Adrenal gland (tissue), 12 donors: ENCODE results near the gene ZNF709. TPM values are rescaled to one million over a fixed set of nuclear protein-coding genes. Genes with fewer than 3 reads are reported as not detected.
"Not testable (repeated sequence)": the region's sequence is repeated elsewhere in the genome, so short reads cannot be mapped to it uniquely, and the experiment has no call there.

Experiments
- DNase-seq, 7 donors: peaks; one replicate each; pipeline ENCODE4 v3.0.0-alpha.2; 2019 to 2020
- H3K27ac ChIP-seq, 5 donors: fragments of 200-600 bp; sonication (generic) in 4 of 5; 1 replicate in 3 of 5; 2 replicates in 2 of 5; pipeline versions ENCODE4 v1.5.1 to v1.8.0; 2016 to 2020; ENCODE audit warnings: mild to moderate bottlenecking in 1 of 5
- H3K27me3 ChIP-seq: fragments of 200-600 bp; 2 replicates; pipeline ENCODE4 v1.8.0; 2021
- H3K36me3 ChIP-seq, 2 donors: fragments of 200-600 bp; replicated peaks in 1 of 2; 1 replicate in 1 of 2; 2 replicates in 1 of 2; pipeline versions ENCODE4 v1.5.1 to v1.8.0; 2018 to 2022
- H3K4me1 ChIP-seq, 2 donors: fragments of 200-600 bp; replicated peaks in 1 of 2; 1 replicate in 1 of 2; 2 replicates in 1 of 2; pipeline versions ENCODE4 v1.5.1 to v1.8.0; 2018 to 2021
- H3K4me3 ChIP-seq, 4 donors: fragments of 200-600 bp; sonication (generic) in 3 of 4; one replicate each; pipeline ENCODE4 v1.5.1; 2016 to 2018
- H3K9me3 ChIP-seq, 3 donors: fragments of 200-600 bp; sonication (generic) in 1 of 3; replicated peaks in 1 of 3; 1 replicate in 2 of 3; 2 replicates in 1 of 3; pipeline versions ENCODE4 v1.5.1 to v1.8.0; 2016 to 2021
- CTCF ChIP-seq, 6 experiments: fragments of 450-650 bp in 4 of 6; fragments of 200-600 bp in 2 of 6; sonication (generic) in 1 of 6; IDR thresholded peaks; 1 replicate in 5 of 6; 2 replicates in 1 of 6; pipeline versions ENCODE4 v1.5.1 to v1.8.0; 2016 to 2021; ENCODE audit warnings: antibody characterized with exemption in 6 of 6, mild to moderate bottlenecking in 2 of 6, moderate library complexity in 1 of 6
- POLR2A ChIP-seq, 2 donors: fragments of 450-650 bp; IDR thresholded peaks; one replicate each; pipeline ENCODE4 v1.6.1; 2017; ENCODE audit warnings: antibody characterized with exemption in 2 of 2, mild to moderate bottlenecking in 2 of 2, moderate library complexity in 1 of 2
- WGBS, 4 donors: extraction: QIAGEN DNeasy Blood & Tissue Kit in 2 of 4; methylation state at CpG; one replicate each; pipeline versions ENCODE4 v1.1.5 to v1.1.7; 2013 to 2017; 5-methylcytosine and 5-hydroxymethylcytosine counted together
- intact Hi-C, 2 donors: fragments of 100-400 bp; cut with DNase I; formaldehyde crosslinking; loops; one replicate each; pipeline versions ENCODE4 v1.14.1 to v1.15.0; 2022 to 2023
- polyA plus RNA-seq, 3 donors: library from polyadenylated mRNA; stranded (reverse); fragments of 200-250 nt in 2 of 3; fragments of 350-450 nt in 1 of 3; fragmentation: Illumina TruSeq in 1 of 3; extraction: RNeasy Lipid Tissue Mini Kit (QIAGEN cat#74804) in 1 of 3; gene quantifications; one replicate each; pipeline ENCODE4 v1.2.3, GENCODE V29; 2013 to 2014
- total RNA-seq, 9 donors: library from RNA; depleted of rRNA in 4 of 9; stranded (reverse); fragments of >200 nt in 4 of 9; fragments of 120-200 nt in 1 of 9; fragmentation: NEBNext Ultra II Directional in 1 of 9; extraction: Animal tissue kit (Norgen Biotek cat#: 25700) in 1 of 9; gene quantifications; one replicate each; pipeline versions ENCODE4 v1.1.0 to v1.2.4, GENCODE V29; 2013 to 2023
- donor health status: healthy with polysubstance abuse.
- donor health status: Bipolar disorder and iron deficiency.
- donor health status: DM: yes; HTN: yes; CAD: no.
- donor health status: DM: no; HTN: no; CAD: no.
- donor health status: DM: no; HTN: no; CAD: no.
- donor health status: DM: yes; HTN: yes; CAD: no.

Gene ZNF709
- total and polyA plus RNA-seq, 12 donors: 1.2 to 5.4 (median 2.9) TPM

DNA sequence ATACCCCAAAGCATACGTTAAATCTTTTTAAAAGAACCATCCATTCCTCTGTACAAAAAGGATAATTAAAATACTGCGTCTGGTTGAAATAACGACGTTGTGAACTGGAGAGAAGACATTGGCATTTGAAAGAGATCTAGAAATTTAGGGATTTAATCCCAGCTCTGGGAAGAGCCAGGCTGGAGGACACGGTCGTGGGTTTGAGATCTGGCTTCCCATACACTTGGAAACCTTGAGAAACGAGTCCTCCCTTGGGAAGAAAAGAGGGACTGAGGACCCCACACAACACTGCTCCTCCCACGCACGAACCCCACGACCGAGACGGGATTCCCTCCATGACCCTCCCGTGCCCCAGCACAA is 625 bp downstream of the ZNF709 start:
- no peaks in the 10 kb centered on the region for H3K36me3 ChIP-seq
- peak overlapping the region; percentile 35 to 99 (median 72) for H3K4me3 ChIP-seq
- no peaks in the 10 kb centered on the region for H3K27me3 ChIP-seq
- H3K9me3 ChIP-seq: no peaks in the 10 kb centered on the region
- intact Hi-C loops: no loop called here
- no peak for TF ChIP-seq CTCF (IDR thresholded peaks at IDR 0.05)
- TF ChIP-seq POLR2A (IDR thresholded peaks at IDR 0.05): no peak
- H3K27ac ChIP-seq: peak overlapping the region in 3 of 5 donors; percentile 61 to 85 (median 79)
- 0 to 3% (median 2%) methylated on average over 12 to 13 of the region's 13 CpGs for WGBS, 4 donors
- DNase-seq: no peak
- peaks cover 3 to 11% of the 10 kb centered on the region in 2 donors for H3K4me1 ChIP-seq

GRCh38 chr19:12482509-12482886 is 2.1 kb downstream of the ZNF709 start:
- intact Hi-C loops: no loop called here
- Histone ChIP-seq H3K27ac (no peak overlapping the region), H3K36me3 (no peaks in the 10 kb centered on the region), H3K9me3 (no peaks in the 10 kb centered on the region), H3K4me1 (peaks cover 3 to 11% of the 10 kb centered on the region in 2 donors), H3K27me3 (no peaks in the 10 kb centered on the region), H3K4me3 (no peak overlapping the region)
- no peak for TF ChIP-seq POLR2A (IDR thresholded peaks at IDR 0.05)
- TF ChIP-seq CTCF (IDR thresholded peaks at IDR 0.05): no peak
- no peak for DNase-seq
- WGBS, 4 donors: 73 to 78% (median 76%) methylated on average over 2 of the region's 2 CpGs

DNA sequence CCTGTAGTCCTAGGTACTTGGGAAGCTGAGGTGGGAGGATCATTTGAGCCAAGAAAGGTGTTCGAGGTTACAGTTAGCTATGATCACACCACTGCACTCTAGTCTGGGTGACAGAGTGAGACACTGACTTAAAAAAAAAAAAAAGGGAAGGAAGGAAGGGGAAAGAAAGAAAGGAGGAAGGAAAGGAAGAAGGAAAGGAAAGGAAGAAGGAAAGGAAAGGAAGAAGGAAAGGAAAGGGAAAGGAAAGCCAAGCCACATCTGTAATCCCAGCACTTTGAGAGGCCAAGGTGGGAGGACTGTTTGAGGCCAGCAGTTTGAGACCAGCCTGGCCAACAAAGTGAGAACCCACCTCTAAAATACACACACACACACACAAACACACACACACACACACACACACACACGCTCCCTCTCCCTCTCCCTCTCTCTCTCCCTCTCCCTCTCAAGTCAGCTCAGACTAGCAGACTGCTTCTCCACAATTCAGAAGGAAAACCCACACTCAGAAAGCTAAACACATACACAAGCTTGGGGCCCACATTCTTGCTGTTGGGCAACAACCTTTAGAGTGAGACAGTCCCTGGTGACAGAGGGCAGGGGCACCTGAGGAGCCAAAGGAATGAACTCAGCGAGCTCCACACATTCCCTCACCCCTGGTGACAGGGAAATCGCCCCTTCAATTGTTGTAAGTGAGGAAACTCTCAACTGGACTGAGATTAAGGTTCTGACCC is 2.7 kb downstream of the ZNF709 start:
- 73 to 79% (median 77%) methylated on average over 3 to 4 of the region's 4 CpGs for WGBS, 4 donors
- Histone ChIP-seq H3K27ac (no peak overlapping the region), H3K27me3 (no peaks in the 10 kb centered on the region), H3K4me3 (no peak overlapping the region), H3K9me3 (no peaks in the 10 kb centered on the region), H3K36me3 (no peaks in the 10 kb centered on the region), H3K4me1 (peaks cover 3 to 11% of the 10 kb centered on the region in 2 donors)
- intact Hi-C loops: no loop called here
- TF ChIP-seq POLR2A (IDR thresholded peaks at IDR 0.05) (no peak), CTCF (IDR thresholded peaks at IDR 0.05) (no peak)
- DNase-seq: no peak

DNA sequence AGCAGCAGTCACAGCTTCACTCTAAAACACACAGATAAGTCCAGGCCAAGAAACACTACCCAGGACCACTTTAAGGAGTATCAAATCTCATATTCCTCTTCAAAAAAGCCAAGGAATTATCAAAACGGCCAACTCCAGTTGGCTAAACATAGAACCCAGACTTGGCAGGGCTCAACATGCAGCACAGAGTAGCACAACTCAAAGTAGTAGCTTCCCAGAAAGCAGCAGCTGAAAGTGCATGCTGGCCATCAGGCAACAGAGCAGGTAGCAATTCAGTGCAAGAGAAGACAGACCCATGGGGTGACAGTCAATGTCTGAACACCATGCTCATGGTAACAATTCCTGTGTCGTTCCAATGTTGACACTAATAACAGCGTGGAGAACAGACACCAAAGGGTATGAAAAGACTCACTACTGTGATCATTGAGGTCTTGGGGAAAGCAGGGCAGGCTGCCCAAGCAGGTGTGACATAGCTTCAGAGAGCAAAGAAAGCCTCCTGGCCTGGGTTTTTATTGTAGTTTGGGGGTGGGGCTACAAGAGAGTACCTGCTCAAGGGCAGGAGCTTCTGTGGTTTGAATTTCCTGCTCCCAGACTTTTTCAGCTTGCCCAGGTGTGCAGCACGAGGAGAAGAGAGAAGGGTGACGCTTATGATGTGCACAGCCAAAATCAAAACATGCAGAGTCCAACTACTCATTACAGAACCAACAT is 6.2 kb downstream of the ZNF709 start:
- Histone ChIP-seq H3K27ac (no peak overlapping the region), H3K9me3 (no peaks in the 10 kb centered on the region), H3K4me1 (peaks cover 0 to 2% of the 10 kb centered on the region in 2 donors), H3K27me3 (no peaks in the 10 kb centered on the region), H3K36me3 (no peaks in the 10 kb centered on the region), H3K4me3 (no peak overlapping the region)
- 69 to 74% (median 73%) methylated on average over 5 of the region's 5 CpGs for WGBS, 4 donors
- intact Hi-C loops: no loop called here
- TF ChIP-seq POLR2A (IDR thresholded peaks at IDR 0.05): no peak
- no peak for TF ChIP-seq CTCF (IDR thresholded peaks at IDR 0.05)
- DNase-seq: no peak

GRCh38 chr19:12467651-12468050 is 17.0 kb downstream of the ZNF709 start:
- WGBS, 4 donors: 96 to 98% (median 98%) methylated on average over 9 to 33 of the region's 33 CpGs; no CpG with 5 or more reads in 1 of the 4 donors

More at GRCh38 chr19:12467651-12468050, 17.0 kb downstream of the ZNF709 start:
- intact Hi-C loops: loop anchor here in 1 of 2 donors (5.0 kb wide), 1 partner anchor 50 kb away; no protein-coding TSS in a partner anchor
- H3K27me3 ChIP-seq, H3K27ac ChIP-seq, H3K4me1 ChIP-seq, DNase-seq, H3K4me3 ChIP-seq: not testable (repeated sequence)
- H3K36me3 ChIP-seq: peaks cover 0 to 17% of the 10 kb centered on the region in 2 donors
- H3K9me3 ChIP-seq: peaks cover 8 to 53% (median 13%) of the 10 kb centered on the region in 3 donors
